ENCODE results near the gene LKAAEAR1. TPM values are rescaled to one million over a fixed set of nuclear protein-coding genes. Genes with fewer than 3 reads are reported as not detected.

The LKAAEAR1 gene
- total and polyA plus RNA-seq, 2 of the 13 experiments (the other 11 are each of a cell fraction or from before 2014, with no cell fraction given): not detected

- CTCF ChIA-PET (ENCODE audit: low intra/inter-chr PET ratio, low total read pairs): no interaction called here
- no peak for ATAC-seq
These were observed 7.1 kb downstream of the LKAAEAR1 start for GRCh38 chr20:64077094-64077493.

DNA sequence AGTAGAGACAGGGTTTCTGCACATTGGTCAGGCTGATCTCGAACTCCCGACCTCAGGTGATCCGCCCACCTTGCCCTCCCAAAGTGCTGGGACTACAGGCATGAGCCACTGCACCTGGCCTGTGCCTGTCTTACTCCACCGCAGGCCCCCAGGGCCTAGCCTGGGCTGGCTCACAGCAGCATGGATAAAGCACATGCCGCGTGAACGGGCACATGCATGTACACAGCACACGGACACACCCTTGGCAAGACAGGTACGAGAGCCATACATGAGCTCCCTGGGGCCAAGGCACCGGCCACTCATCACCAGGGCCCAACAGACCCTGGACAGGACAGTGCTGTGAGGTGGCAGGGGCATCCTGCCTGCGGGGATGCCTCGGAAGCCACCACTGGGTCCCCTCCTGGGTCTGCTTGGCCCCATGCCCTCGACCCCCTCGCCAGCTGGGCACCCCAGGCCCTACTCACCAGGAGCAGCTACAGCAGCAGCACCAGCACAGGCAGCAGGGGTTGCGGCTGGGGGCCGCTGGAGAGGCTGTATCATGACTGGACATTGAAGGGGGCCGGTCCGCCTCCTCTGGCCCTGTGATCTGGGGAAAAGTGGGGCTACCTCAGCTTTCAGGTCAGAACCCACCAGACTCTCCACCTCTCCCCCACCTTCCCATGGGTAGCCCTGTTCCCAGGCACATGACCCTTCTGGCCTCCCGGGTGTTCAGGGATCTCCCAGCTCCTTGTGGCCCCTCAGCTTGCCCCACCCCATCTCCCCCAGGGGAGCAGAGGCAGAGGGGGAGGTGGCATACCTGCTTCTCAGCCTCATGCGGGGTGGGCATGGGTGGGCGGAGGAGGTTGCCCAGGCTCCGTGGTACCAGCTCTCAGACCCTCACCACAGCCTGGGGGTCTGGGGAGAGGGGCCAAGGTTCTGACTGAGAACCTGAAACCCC, 7.9 kb downstream of the LKAAEAR1 start:
- ChIA-PET CTCF (ENCODE audit: low intra/inter-chr PET ratio, low total read pairs) (no interaction called here), POLR2A (no interaction called here)
- Histone ChIP-seq H3K36me3 (replicated peaks in 1 of 2; ENCODE audit: control insufficient read depth in 1 of 2, insufficient read depth in 2 of 2, low read length in 2 of 2) (no peaks in the 10 kb centered on the region), H3K9ac (ENCODE audit: insufficient read depth, low read depth, low read length) (no peak overlapping the region), H3K4me2 (ENCODE audit: low read depth, low read length) (no peak overlapping the region), H4K20me1 (ENCODE audit: insufficient read depth, low read length) (no peaks in the 10 kb centered on the region), H3K27ac (ENCODE audit: extremely low read length, insufficient read depth, low read length) (no peak overlapping the region), H2AFZ (ENCODE audit: low read length) (no peak overlapping the region), H3K4me3 (replicated peaks in 1 of 3; ENCODE audit: insufficient read depth in 1 of 3, low read depth in 2 of 3, low read length in 3 of 3) (no peak overlapping the region), H3K4me1 (ENCODE audit: insufficient read depth, low read length) (peaks cover 30% of the 10 kb centered on the region), H3K79me2 (ENCODE audit: insufficient read depth, low read length) (no peaks in the 10 kb centered on the region), H3K27me3 (ENCODE audit: control insufficient read depth in 1 of 2, insufficient read depth in 2 of 2, low read length in 2 of 2) (no peaks in the 10 kb centered on the region), H3K9me3 (ENCODE audit: low read length) (no peaks in the 10 kb centered on the region)
- intact Hi-C loops (cut with micrococcal nuclease; ENCODE audit: unreplicated experiment) (no loop called here), in situ Hi-C loops (cut with HindIII; ENCODE audit: extremely low pct_ligation_motif_present, low pct_unique_long_range_greater_than_20kb) (no loop called here)
- WGBS (ENCODE audit: low lambda C conversion rate): 91% methylated on average over 15 of the region's 22 CpGs
- ATAC-seq (no peak), DNase-seq (ENCODE audit: low spot score) (no peak), FAIRE-seq (no peak)
- BruUV-seq (replicated peaks): no TSS peak
- TF ChIP-seq HOXA5 (CRISPR knock-in tag; IDR thresholded peaks at IDR 0.05): no peak
- no peak for TF ChIP-seq PAF1 (CRISPR knock-in tag; IDR thresholded peaks at IDR 0.05)
- TF ChIP-seq RFXANK (CRISPR knock-in tag; IDR thresholded peaks at IDR 0.05): no peak
- TF ChIP-seq, protein P1, sequence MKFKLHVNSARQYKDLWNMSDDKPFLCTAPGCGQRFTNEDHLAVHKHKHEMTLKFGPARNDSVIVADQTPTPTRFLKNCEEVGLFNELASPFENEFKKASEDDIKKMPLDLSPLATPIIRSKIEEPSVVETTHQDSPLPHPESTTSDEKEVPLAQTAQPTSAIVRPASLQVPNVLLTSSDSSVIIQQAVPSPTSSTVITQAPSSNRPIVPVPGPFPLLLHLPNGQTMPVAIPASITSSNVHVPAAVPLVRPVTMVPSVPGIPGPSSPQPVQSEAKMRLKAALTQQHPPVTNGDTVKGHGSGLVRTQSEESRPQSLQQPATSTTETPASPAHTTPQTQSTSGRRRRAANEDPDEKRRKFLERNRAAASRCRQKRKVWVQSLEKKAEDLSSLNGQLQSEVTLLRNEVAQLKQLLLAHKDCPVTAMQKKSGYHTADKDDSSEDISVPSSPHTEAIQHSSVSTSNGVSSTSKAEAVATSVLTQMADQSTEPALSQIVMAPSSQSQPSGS (CRISPR knock-in tag; IDR thresholded peaks at IDR 0.05): no peak
- TF ChIP-seq FOXC1 (CRISPR knock-in tag; IDR thresholded peaks at IDR 0.05; ENCODE audit: borderline replicate concordance): no peak
- no peak for TF ChIP-seq U2AF2 (IDR thresholded peaks at IDR 0.05; ENCODE audit: low read depth, low read length)
- peak; percentile 5; the same call in 1 of the 2 replicates for TF ChIP-seq ZNF687 (CRISPR knock-in tag; IDR thresholded peaks at IDR 0.05)
- no peak for TF ChIP-seq ZNF776 (CRISPR knock-in tag; IDR thresholded peaks at IDR 0.05)
- TF ChIP-seq AGO2 (optimal IDR thresholded peaks at IDR 0.05; ENCODE audit: low read depth, low read length): peak; percentile 7

More at GRCh38 chr20:64077094-64077493, 7.1 kb downstream of the LKAAEAR1 start:
- H2AFZ ChIP-seq (ENCODE audit: low read length): no peak overlapping the region
- H3K9ac ChIP-seq (ENCODE audit: insufficient read depth, low read depth, low read length): no peak overlapping the region
- intact Hi-C loops (cut with micrococcal nuclease; ENCODE audit: unreplicated experiment): no loop called here
- H3K9me3 ChIP-seq (ENCODE audit: low read length): no peaks in the 10 kb centered on the region
- H3K27ac ChIP-seq (ENCODE audit: extremely low read length, insufficient read depth, low read length): no peak overlapping the region
- H4K20me1 ChIP-seq (ENCODE audit: insufficient read depth, low read length): 0 out of 2 replicates have a peak, but pooled peaks cover 5% of the 10 kb centered on the region
- in situ Hi-C loops (cut with HindIII; ENCODE audit: extremely low pct_ligation_motif_present, low pct_unique_long_range_greater_than_20kb): no loop called here
- H3K4me2 ChIP-seq (ENCODE audit: low read depth, low read length): no peak overlapping the region
- WGBS (ENCODE audit: low lambda C conversion rate): 82% methylated on average over 8 of the region's 8 CpGs
- H3K27me3 ChIP-seq (ENCODE audit: control insufficient read depth in 1 of 2, insufficient read depth in 2 of 2, low read length in 2 of 2): no peaks in the 10 kb centered on the region
- FAIRE-seq (no peak), DNase-seq (ENCODE audit: low spot score) (no peak)
- no TSS peak for BruUV-seq (replicated peaks)
- no peaks in the 10 kb centered on the region for H3K79me2 ChIP-seq (ENCODE audit: insufficient read depth, low read length)
- no peak for TF ChIP-seq MEF2D (CRISPR knock-in tag; IDR thresholded peaks at IDR 0.05)
- TF ChIP-seq TGIF2 (CRISPR knock-in tag; IDR thresholded peaks at IDR 0.05): no peak
- no peak for TF ChIP-seq STAT5B (CRISPR knock-in tag; IDR thresholded peaks at IDR 0.05)
- no peak for TF ChIP-seq SALL1 (CRISPR knock-in tag; IDR thresholded peaks at IDR 0.05)
- TF ChIP-seq CHD2 (IDR thresholded peaks at IDR 0.05; ENCODE audit: low read depth, low read length): no peak
- no peak for TF ChIP-seq SIN3B (IDR thresholded peaks at IDR 0.05; ENCODE audit: low read length)
- TF ChIP-seq SMYD3 (CRISPR knock-in tag; IDR thresholded peaks at IDR 0.05): no peak
- POLR2A ChIA-PET: interaction anchor here (4.9 kb wide), 1 partner anchor 12 kb away, joined by 25 read pairs; no protein-coding TSS in a partner anchor
- no peaks in the 10 kb centered on the region for H3K36me3 ChIP-seq (replicated peaks in 1 of 2; ENCODE audit: control insufficient read depth in 1 of 2, insufficient read depth in 2 of 2, low read length in 2 of 2)
- H3K4me1 ChIP-seq (ENCODE audit: insufficient read depth, low read length): peaks cover 37% of the 10 kb centered on the region
- no peak overlapping the region for H3K4me3 ChIP-seq (replicated peaks in 1 of 3; ENCODE audit: insufficient read depth in 1 of 3, low read depth in 2 of 3, low read length in 3 of 3)

All from HepG2 (cell line).